Ascending aorta (tissue), 2 donors: Measurements from ENCODE around the gene RELT. TPM values are rescaled to one million over a fixed set of nuclear protein-coding genes. Genes with fewer than 3 reads are reported as not detected.

Experiments used
- DNase-seq, 2 donors: peaks; one replicate each; pipeline ENCODE4 v3.0.0-alpha.2; 2019; ENCODE audit warnings: low spot score in 2 of 2
- H3K27ac ChIP-seq, 2 donors: fragments of 200-600 bp; sonication (generic); one replicate each; pipeline ENCODE4 v1.5.1; 2016 to 2017; ENCODE audit warnings: mild to moderate bottlenecking in 1 of 2
- H3K27me3 ChIP-seq: fragments of 200-600 bp; sonication (generic); one replicate; pipeline ENCODE4 v1.5.1; 2017
- H3K36me3 ChIP-seq, 2 donors: fragments of 200-600 bp; sonication (generic); one replicate each; pipeline ENCODE4 v1.5.1; 2016
- H3K4me1 ChIP-seq, 2 donors: fragments of 200-600 bp; sonication (generic); one replicate each; pipeline ENCODE4 v1.5.1; 2016 to 2017; ENCODE audit warnings: mild to moderate bottlenecking in 1 of 2
- H3K4me3 ChIP-seq, 2 donors: fragments of 200-600 bp; sonication (generic); one replicate each; pipeline ENCODE4 v1.5.1; 2016 to 2017; ENCODE audit warnings: mild to moderate bottlenecking in 1 of 2
- H3K9me3 ChIP-seq, 2 donors: fragments of 200-600 bp; sonication (generic); one replicate each; pipeline ENCODE4 v1.5.1; 2016
- intact Hi-C: fragments of 100-400 bp; cut with DNase I; formaldehyde crosslinking; loops from one replicate; pipeline ENCODE4 v1.15.1; 2023
- total RNA-seq: library from RNA; depleted of rRNA; stranded (reverse); fragments of >200 nt; gene quantifications from one replicate; pipeline ENCODE4 v1.1.0, GENCODE V29; 2016
- TF ChIP-seq, protein P1 (sequence below), 3 experiments: fragments of 200-600 bp in 2 of 3; fragments of 450-650 bp in 1 of 3; sonication (generic) in 2 of 3; IDR thresholded peaks; one replicate each; pipeline ENCODE4 v1.5.1; 2016 to 2019; ENCODE audit warnings: antibody characterized with exemption in 3 of 3, mild to moderate bottlenecking in 1 of 3, moderate library complexity in 1 of 3

RELT gene
- total RNA-seq, 1 donor from 2014 or later = 25.7 TPM

DNA sequence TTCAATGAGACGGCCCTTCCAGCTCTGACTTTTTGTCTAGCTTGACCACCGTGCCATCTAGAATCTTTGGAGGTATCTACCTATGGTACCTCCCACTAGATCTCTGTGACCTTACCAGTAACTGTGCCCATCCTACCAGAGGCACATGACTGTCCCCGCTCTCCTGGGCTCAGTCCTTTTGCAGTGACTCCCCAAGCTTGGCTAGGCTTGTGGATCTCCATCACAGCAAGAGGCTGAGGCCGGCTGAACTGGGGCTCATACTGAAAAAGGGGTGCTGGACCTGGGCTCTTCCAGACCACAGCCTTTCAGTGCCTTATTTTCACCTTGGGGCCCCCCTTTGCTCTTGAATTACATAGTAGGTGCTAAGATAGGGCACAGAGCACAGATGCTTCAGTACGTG lies 27.3 kb downstream of the RELT start:
- no peak for DNase-seq
- Histone ChIP-seq H3K4me3 (no peak overlapping the region), H3K4me1 (peaks cover 0 to 4% of the 10 kb centered on the region in 2 donors), H3K36me3 (peaks cover 11 to 25% of the 10 kb centered on the region in 2 donors), H3K27ac (no peak overlapping the region), H3K9me3 (no peaks in the 10 kb centered on the region), H3K27me3 (no peaks in the 10 kb centered on the region)
- TF ChIP-seq, protein P1, sequence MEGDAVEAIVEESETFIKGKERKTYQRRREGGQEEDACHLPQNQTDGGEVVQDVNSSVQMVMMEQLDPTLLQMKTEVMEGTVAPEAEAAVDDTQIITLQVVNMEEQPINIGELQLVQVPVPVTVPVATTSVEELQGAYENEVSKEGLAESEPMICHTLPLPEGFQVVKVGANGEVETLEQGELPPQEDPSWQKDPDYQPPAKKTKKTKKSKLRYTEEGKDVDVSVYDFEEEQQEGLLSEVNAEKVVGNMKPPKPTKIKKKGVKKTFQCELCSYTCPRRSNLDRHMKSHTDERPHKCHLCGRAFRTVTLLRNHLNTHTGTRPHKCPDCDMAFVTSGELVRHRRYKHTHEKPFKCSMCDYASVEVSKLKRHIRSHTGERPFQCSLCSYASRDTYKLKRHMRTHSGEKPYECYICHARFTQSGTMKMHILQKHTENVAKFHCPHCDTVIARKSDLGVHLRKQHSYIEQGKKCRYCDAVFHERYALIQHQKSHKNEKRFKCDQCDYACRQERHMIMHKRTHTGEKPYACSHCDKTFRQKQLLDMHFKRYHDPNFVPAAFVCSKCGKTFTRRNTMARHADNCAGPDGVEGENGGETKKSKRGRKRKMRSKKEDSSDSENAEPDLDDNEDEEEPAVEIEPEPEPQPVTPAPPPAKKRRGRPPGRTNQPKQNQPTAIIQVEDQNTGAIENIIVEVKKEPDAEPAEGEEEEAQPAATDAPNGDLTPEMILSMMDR (IDR thresholded peaks at IDR 0.05) = no peak
- intact Hi-C loops = no loop called here

DNA sequence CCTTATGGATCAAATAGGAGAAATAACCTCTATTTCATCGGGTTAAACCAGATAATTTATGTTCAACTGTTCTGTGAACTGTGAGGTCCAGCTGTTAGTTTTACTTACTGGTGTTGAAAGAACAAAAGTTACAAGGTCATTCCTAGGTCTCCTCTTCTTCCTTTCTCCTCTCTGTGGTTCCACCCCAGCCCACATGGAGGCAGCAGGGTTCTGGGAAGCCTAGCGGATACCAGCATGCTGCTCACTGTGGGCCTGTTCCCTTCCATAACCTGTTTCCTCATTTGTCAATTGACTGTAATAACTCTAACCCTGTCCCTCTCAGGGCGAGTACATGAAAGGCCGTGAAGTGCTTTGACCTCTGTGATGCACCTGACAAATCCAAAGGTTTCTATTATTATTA lies 27.8 kb downstream of the RELT start:
- no peak overlapping the region for H3K4me3 ChIP-seq
- peaks cover 0 to 4% of the 10 kb centered on the region in 2 donors for H3K4me1 ChIP-seq
- intact Hi-C loops = loop anchor here (1.0 kb wide), 1 partner anchor 257 kb away; no protein-coding TSS in a partner anchor
- peaks cover 12 to 27% of the 10 kb centered on the region in 2 donors for H3K36me3 ChIP-seq
- no peak overlapping the region for H3K27ac ChIP-seq
- TF ChIP-seq, protein P1 (IDR thresholded peaks at IDR 0.05) = peak; percentile 32 to 60 (median 51)
- DNase-seq = peak in 1 of 2 donors; percentile 79
- H3K9me3 ChIP-seq = no peaks in the 10 kb centered on the region
- no peaks in the 10 kb centered on the region for H3K27me3 ChIP-seq

DNA sequence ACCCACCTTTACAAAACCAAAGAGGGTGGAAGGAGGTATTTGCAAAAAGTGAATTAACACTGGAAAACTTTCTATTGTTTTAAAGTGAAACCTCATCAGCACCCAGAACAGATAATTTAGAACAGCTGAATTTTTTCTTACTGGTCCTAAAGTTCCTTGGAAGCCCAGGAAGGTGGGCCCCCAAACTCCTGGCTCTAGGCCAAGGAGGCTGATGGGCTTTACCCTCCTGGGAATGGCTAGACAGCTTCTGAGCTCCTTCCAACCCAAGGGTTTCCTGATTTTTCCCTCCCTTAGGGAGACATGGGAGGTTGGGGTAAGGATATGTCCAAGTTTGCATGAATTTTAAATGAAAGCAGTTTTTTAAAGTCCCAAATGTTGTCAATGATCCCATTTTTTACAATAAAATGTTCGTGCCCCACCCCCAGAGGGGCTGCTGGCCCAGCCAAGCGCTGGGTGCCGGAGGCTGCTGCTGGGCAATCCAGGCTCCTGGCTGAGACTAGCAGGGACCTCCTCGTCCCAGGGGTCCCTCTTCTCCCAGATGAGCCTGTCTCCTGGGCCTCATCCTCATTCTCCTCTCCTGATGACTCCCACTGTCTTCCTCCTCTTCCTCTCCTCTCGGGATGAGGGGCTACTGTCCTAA lies 28.4 kb downstream of the RELT start:
- DNase-seq = no peak
- Histone ChIP-seq H3K27ac (no peak overlapping the region), H3K36me3 (peaks cover 18 to 33% of the 10 kb centered on the region in 2 donors), H3K4me3 (no peak overlapping the region), H3K4me1 (no peaks in the 10 kb centered on the region), H3K9me3 (no peaks in the 10 kb centered on the region), H3K27me3 (no peaks in the 10 kb centered on the region)
- TF ChIP-seq, protein P1 (IDR thresholded peaks at IDR 0.05) = no peak
- intact Hi-C loops = loop anchor here (1.0 kb wide), 1 partner anchor 257 kb away; no protein-coding TSS in a partner anchor

- peaks cover 18 to 37% of the 10 kb centered on the region in 2 donors for H3K36me3 ChIP-seq
- DNase-seq = no peak
- intact Hi-C loops = no loop called here
These were observed 28.9 kb downstream of the RELT start for GRCh38 chr11:73405146-73405510.

GRCh38 chr11:73406131-73406530 lies 29.9 kb downstream of the RELT start:
- H3K36me3 ChIP-seq = peaks cover 18 to 44% of the 10 kb centered on the region in 2 donors
- H3K27me3 ChIP-seq = no peaks in the 10 kb centered on the region

More at GRCh38 chr11:73405146-73405510, 28.9 kb downstream of the RELT start:
- Histone ChIP-seq H3K9me3 (no peaks in the 10 kb centered on the region), H3K4me1 (no peaks in the 10 kb centered on the region), H3K27ac (no peak overlapping the region), H3K4me3 (no peak overlapping the region), H3K27me3 (no peaks in the 10 kb centered on the region)
- TF ChIP-seq, protein P1 (IDR thresholded peaks at IDR 0.05) = no peak

More at GRCh38 chr11:73406131-73406530, 29.9 kb downstream of the RELT start:
- intact Hi-C loops = no loop called here
- no peaks in the 10 kb centered on the region for H3K4me1 ChIP-seq
- no peak for DNase-seq
- TF ChIP-seq, protein P1 (IDR thresholded peaks at IDR 0.05) = no peak
- H3K9me3 ChIP-seq = no peaks in the 10 kb centered on the region
- no peak overlapping the region for H3K4me3 ChIP-seq
- H3K27ac ChIP-seq = no peak overlapping the region
